ENCODE results near the gene LRP1B. TPM values are rescaled to one million over a fixed set of nuclear protein-coding genes. Genes with fewer than 3 reads are reported as not detected.

Gene LRP1B
- total and polyA plus RNA-seq, 4 donors = 0.01 to 0.84 (median 0.17) TPM

DNA sequence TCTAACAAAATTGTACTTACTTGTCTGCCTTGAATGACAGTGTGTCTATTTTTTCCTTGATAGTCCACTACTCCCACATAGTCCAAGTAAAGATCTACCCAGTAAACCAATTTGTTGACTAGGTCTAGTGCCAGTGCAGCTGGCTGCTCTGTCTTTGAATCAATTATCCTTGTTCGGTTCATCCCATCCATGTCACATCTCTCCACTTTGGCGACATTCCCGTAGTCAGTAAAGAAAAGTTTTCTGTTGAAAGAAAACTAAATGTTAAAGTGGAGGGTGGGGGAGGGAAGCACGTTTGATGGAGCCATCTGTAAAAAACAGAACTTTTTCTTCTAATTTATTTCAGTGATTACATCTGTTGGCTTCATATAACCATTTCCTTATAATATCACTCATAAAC lies 1068.8 kb downstream of the LRP1B start (continued):
- TF ChIP-seq REST (IDR thresholded peaks at IDR 0.05) = no peak
- TF ChIP-seq YY1 (IDR thresholded peaks at IDR 0.05) = no peak
- TF ChIP-seq FOXA2 (IDR thresholded peaks at IDR 0.05) = no peak
- TF ChIP-seq JUND (IDR thresholded peaks at IDR 0.05) = no peak
- no peak for TF ChIP-seq GABPA (IDR thresholded peaks at IDR 0.05 in 1 of 2, conservative IDR thresholded peaks at IDR 0.05 in 1 of 2)
- no peak for TF ChIP-seq FOXA1 (IDR thresholded peaks at IDR 0.05)
- TF ChIP-seq EGR1 (IDR thresholded peaks at IDR 0.05; ENCODE audit: low read depth in 2 of 2) = no peak
- TF ChIP-seq HNF4G (IDR thresholded peaks at IDR 0.05) = no peak
- no peak for TF ChIP-seq MAX (IDR thresholded peaks at IDR 0.05)

- Histone ChIP-seq H3K27me3 (ENCODE audit: control insufficient read depth in 4 of 4, insufficient read depth in 4 of 4, low read length in 3 of 4) (no peaks in the 10 kb centered on the region), H3K36me3 (ENCODE audit: control insufficient read depth in 4 of 4, insufficient read depth in 3 of 4, low read depth in 1 of 4, low read length in 3 of 4) (no peaks in the 10 kb centered on the region), H3K4me1 (ENCODE audit: control insufficient read depth in 4 of 4, insufficient read depth in 4 of 4, low read length in 3 of 4) (no peaks in the 10 kb centered on the region), H3K9ac (ENCODE audit: low read depth in 1 of 2, low read length in 2 of 2) (no peak overlapping the region), H3K9me3 (ENCODE audit: control insufficient read depth in 4 of 4, low read length in 3 of 4) (no peaks in the 10 kb centered on the region), H3K4me3 (ENCODE audit: low read depth in 1 of 3, low read length in 3 of 3) (no peak overlapping the region), H3K27ac (ENCODE audit: low read depth in 1 of 2, low read length in 2 of 2) (no peak overlapping the region)
- DNase-seq (ENCODE audit: low spot score) = no peak
- 48% methylated on average over 4 of the region's 4 CpGs for WGBS
- TF ChIP-seq RXRA (IDR thresholded peaks at IDR 0.05) (no peak), ZBTB33 (IDR thresholded peaks at IDR 0.05) (no peak), SP1 (IDR thresholded peaks at IDR 0.05) (no peak), FOXA2 (IDR thresholded peaks at IDR 0.05) (no peak), GABPA (IDR thresholded peaks at IDR 0.05 in 1 of 2, conservative IDR thresholded peaks at IDR 0.05 in 1 of 2) (no peak), CTCF (IDR thresholded peaks at IDR 0.05; ENCODE audit: low read depth, low read length, missing input control) (no peak), MAX (IDR thresholded peaks at IDR 0.05) (no peak), YY1 (IDR thresholded peaks at IDR 0.05) (no peak), REST (IDR thresholded peaks at IDR 0.05) (no peak), NR2F2 (IDR thresholded peaks at IDR 0.05) (no peak), EGR1 (IDR thresholded peaks at IDR 0.05; ENCODE audit: low read depth in 2 of 2) (no peak)
Measured at GRCh38 chr2:141058556-141058955, 1072.3 kb downstream of the LRP1B start.
